IPS-18a (cell line): Measurements from ENCODE around the gene TNC.

ENCODE experiments used
- H3K27ac ChIP-seq: one replicate; pipeline ENCODE4 v1.5.1; 2013; ENCODE audit warnings: low read length
- H3K27me3 ChIP-seq: one replicate; pipeline ENCODE4 v1.6.1; 2013; ENCODE audit warnings: mild to moderate bottlenecking, low read length; ENCODE audit not compliant: control insufficient read depth, insufficient read depth
- H3K36me3 ChIP-seq: one replicate; pipeline ENCODE4 v1.6.1; 2013; ENCODE audit warnings: low read depth, low read length; ENCODE audit not compliant: control insufficient read depth
- H3K4me1 ChIP-seq: one replicate; pipeline ENCODE4 v1.6.1; 2013; ENCODE audit warnings: low read depth, low read length; ENCODE audit not compliant: control insufficient read depth
- H3K4me3 ChIP-seq: one replicate; pipeline ENCODE4 v1.5.1; 2013; ENCODE audit warnings: low read length
- H3K9ac ChIP-seq: one replicate; pipeline ENCODE4 v1.6.1; 2013; ENCODE audit warnings: mild to moderate bottlenecking, low read length, moderate library complexity
- H3K9me3 ChIP-seq: one replicate; pipeline ENCODE4 v1.6.1; 2013; ENCODE audit warnings: low read depth, low read length; ENCODE audit not compliant: control insufficient read depth

Gene TNC

DNA sequence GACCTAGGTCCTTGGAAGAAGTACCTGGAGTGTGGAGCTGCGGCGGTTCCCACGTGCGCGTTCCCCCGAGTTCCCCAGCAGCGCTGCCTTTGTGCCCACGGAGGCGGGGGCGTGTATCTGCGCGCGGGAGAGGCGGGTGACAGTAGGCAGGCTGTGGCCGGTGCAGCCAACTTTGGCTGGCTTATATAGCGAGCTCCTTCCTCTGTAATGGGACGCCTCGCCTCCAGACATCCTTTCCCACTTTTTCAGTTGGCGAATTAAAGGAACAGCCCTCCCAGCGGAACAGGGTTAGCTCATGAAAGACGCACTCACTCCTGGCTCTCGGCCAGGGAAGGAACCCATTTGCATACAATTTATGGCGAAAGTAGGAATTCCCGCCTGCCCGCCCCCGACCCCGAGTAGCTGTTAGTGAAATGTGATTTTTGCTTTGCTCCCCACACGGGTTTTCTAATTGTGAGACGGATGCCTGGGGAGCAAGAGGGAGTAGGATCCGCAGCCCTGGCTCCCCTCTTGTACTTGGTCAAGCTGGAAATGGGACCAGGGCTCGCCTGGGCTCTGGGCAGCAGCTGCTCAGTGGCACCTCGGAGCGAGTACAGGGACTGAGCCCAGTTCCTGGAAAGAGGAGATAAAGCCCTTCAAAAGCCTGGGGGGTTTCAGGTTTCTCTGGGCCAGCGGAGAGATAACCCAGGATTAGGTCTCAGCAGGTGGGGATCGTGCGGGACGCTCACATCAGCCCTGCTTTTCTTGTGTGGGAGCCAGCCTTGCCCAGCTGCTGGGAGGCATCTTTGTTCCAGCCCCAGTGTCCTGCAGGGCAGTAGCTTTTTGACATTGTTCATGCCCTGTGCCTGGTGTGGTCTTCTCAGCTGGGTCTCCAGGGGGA lies at the start of gene TNC:
Gene TNC, minus strand, starts transcription at position 159 of the 880 bp plus-strand sequence. CDS start 27,139 bp downstream, outside the sequence.
- H3K9ac ChIP-seq: no peak within 1 kb of the TSS
- no peak within 1 kb of the TSS for H3K27ac ChIP-seq

DNA sequence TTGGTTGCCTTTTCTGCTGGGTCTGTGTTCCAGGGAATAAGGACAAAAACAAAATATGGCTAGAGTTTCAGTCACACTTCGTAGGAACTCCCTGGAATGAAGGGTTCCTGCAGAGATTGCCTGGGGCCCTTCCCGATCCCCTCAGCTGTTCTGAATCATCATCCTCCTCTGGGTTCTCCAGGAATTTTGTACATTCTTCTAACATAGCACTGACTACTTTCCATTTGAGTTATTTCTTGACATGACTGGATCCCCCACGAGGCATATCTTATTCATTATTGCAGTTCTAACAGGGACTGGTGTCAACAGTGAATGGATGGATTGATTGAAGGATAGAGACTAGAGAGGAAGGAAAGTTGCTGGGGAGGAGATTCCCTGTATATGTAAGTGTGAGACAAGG lies 49.2 kb upstream of the TNC start:
- peaks cover 24% of the 10 kb centered on the region for H3K4me1 ChIP-seq
- no peaks in the 10 kb centered on the region for H3K9me3 ChIP-seq
- no peaks in the 10 kb centered on the region for H3K36me3 ChIP-seq
- H3K4me3 ChIP-seq: no peak overlapping the region
- H3K27me3 ChIP-seq: no peaks in the 10 kb centered on the region
- H3K9ac ChIP-seq: no peak overlapping the region
- no peak overlapping the region for H3K27ac ChIP-seq

More for the DNA sequence above, at the start of gene TNC:
- Histone ChIP-seq H3K27me3 (peaks cover 67% of the 10 kb centered on the region), H3K4me3 (peak within 1 kb of the TSS; percentile 60), H3K4me1 (peaks cover 22% of the 10 kb centered on the region), H3K36me3 (no peaks in the 10 kb centered on the region), H3K9me3 (no peaks in the 10 kb centered on the region)

DNA sequence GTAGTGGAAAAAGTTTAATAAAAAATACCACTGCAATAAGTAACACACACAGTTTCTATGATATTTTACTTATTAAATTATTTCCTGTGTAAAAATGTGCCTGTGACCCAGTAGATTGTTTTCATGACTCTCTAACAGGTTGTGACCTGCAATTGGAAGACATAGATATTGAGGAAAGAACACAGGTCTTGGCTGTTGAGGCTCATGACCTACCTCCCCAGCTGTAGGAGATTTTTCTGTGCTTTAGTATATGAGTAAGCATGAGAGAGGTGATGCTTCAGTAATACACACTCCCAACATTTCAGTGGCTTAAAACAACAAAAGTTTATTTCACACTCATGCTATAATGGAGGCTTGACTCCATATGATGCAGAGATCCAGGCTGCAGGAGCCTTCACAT lies 47.3 kb upstream of the TNC start:
- H3K9me3 ChIP-seq: no peaks in the 10 kb centered on the region
- H3K4me3 ChIP-seq: no peak overlapping the region
- peaks cover 15% of the 10 kb centered on the region for H3K4me1 ChIP-seq
- no peaks in the 10 kb centered on the region for H3K36me3 ChIP-seq
- H3K27ac ChIP-seq: no peak overlapping the region
- no peaks in the 10 kb centered on the region for H3K27me3 ChIP-seq
- no peak overlapping the region for H3K9ac ChIP-seq

DNA sequence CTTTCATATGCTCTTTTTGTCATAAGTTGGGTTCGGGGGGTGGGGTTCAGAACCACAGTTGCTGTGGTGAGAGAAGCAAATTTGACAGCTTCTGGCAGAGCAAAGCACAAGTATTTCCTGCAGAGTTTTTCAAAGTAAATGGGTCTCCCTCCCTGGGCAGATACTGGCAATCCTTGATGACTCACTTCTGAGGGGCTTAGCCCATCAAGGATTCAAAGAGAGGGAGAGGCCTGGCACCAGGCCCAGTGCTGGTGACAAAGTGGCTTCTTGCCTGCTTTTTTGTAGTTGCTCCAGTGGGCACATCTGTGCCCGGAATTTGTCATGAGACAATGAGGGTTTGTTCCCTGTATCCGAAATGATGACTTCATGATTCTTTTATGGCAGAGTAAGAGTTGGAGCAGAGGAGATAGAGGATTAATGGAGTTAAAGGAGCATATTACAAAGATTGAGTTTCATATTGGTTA lies 46.6 kb upstream of the TNC start:
- Histone ChIP-seq H3K27me3 (no peaks in the 10 kb centered on the region), H3K9me3 (no peaks in the 10 kb centered on the region), H3K27ac (no peak overlapping the region), H3K9ac (no peak overlapping the region), H3K4me1 (peaks cover 8% of the 10 kb centered on the region), H3K36me3 (no peaks in the 10 kb centered on the region), H3K4me3 (no peak overlapping the region)

DNA sequence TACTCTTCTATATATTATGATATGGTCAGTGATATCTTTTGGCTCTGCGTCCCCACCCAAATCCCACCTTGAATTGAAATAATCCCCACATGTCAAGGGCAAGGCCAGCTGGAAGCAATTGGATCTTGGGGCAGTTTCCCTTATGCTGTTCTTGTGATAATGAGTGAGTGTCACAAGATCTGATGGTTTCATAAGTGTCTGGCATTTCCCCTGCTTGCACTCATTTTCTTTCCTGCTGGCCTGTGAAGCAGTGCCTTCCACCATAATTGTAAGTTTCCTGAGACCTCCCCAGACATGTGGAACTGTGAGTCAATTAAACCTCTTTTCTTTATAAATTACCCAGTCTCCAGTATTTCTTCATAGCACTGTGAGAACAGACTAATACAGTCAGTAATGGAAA lies 45.0 kb upstream of the TNC start:
- H3K27ac ChIP-seq: no peak overlapping the region
- H3K9ac ChIP-seq: no peak overlapping the region
- no peak overlapping the region for H3K4me3 ChIP-seq
- H3K4me1 ChIP-seq: peaks cover 8% of the 10 kb centered on the region
- no peaks in the 10 kb centered on the region for H3K27me3 ChIP-seq
- H3K9me3 ChIP-seq: no peaks in the 10 kb centered on the region
- H3K36me3 ChIP-seq: no peaks in the 10 kb centered on the region

DNA sequence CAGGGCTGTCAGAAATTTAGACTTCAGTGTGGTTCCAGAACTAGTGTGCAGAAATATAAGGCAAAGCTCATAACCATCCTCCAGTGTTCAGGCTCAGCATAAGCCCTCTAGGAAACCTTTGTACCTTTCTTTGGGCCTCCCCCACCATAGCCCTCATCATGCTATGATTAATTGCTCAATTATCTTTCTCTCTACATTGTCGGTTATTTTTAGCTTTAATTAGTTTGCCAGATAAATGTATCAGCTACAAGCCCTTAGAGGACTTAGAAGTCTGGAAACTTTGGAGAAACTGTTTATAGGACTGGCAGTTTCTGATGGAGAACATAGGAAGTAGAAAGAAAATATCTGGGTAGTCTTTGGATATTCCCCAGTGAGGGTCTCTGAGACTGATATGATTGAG lies 43.5 kb upstream of the TNC start:
- H3K27me3 ChIP-seq: no peaks in the 10 kb centered on the region
- H3K4me1 ChIP-seq: peaks cover 8% of the 10 kb centered on the region
- H3K4me3 ChIP-seq: no peak overlapping the region
- no peaks in the 10 kb centered on the region for H3K36me3 ChIP-seq
- H3K9me3 ChIP-seq: no peaks in the 10 kb centered on the region
- no peak overlapping the region for H3K9ac ChIP-seq
- no peak overlapping the region for H3K27ac ChIP-seq

DNA sequence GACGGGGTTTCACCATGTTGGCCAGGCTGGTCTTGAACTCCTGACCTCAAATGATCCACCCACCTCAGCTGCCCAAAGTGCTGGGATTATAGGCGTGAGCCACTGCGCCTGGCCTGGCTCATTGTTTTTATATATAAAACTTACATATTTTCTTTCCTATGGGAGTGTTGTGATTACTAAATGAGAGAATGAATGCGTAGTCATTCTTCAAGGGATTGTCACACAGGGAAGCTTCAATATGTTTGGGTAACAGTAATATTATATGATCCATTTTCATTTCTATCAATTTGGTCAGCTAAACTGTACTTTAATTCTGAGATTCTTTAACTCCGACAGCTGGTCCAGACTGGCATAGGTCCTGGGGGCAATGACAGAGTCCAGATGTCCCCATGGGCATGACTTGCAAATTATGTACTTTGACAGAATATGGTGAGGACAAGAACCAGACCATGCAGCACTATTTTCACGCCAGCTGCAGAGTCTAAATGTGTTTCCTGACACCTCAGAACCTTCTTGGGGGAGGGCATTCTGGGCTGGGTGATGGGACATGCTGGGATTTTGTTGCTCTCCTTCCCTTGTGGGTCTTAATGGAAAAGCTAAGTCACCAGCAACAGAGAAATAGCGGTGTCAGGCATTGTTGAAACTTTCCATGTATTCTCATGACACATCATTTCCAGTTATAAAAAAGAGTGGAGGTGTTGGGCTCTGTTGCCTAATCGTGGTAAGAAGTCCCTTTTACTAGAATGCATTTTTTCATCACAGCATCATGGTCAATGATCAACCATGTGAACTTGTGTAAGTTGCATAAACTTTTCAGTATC lies 40.9 kb upstream of the TNC start:
- no peaks in the 10 kb centered on the region for H3K36me3 ChIP-seq
- H3K9ac ChIP-seq: no peak overlapping the region
- no peaks in the 10 kb centered on the region for H3K4me1 ChIP-seq
- H3K27ac ChIP-seq: no peak overlapping the region
- no peak overlapping the region for H3K4me3 ChIP-seq
- no peaks in the 10 kb centered on the region for H3K9me3 ChIP-seq
- no peaks in the 10 kb centered on the region for H3K27me3 ChIP-seq

DNA sequence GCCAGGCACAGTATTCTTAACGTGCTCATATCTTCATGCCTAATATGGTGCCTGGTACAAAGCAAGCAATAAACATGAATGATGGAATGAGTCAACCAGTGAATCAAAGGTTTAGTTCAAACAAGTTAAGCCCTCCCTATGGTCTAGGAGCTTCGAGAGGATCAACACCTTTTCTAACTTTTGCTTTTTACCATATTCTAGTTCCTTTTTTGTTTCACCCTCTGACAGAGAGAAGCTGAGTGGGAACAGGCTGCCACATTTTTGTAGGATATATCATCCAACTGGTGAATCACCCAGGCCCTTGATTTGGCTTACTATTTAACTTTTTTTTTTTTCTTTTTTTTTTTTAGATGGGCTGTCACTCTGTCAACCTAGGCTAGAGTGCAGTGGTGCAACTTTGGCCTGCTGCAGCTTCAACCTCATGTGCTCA lies 39.3 kb upstream of the TNC start:
- no peaks in the 10 kb centered on the region for H3K9me3 ChIP-seq
- H3K36me3 ChIP-seq: no peaks in the 10 kb centered on the region
- H3K9ac ChIP-seq: no peak overlapping the region
- H3K27ac ChIP-seq: no peak overlapping the region
- no peaks in the 10 kb centered on the region for H3K4me1 ChIP-seq
- no peaks in the 10 kb centered on the region for H3K27me3 ChIP-seq
- no peak overlapping the region for H3K4me3 ChIP-seq

DNA sequence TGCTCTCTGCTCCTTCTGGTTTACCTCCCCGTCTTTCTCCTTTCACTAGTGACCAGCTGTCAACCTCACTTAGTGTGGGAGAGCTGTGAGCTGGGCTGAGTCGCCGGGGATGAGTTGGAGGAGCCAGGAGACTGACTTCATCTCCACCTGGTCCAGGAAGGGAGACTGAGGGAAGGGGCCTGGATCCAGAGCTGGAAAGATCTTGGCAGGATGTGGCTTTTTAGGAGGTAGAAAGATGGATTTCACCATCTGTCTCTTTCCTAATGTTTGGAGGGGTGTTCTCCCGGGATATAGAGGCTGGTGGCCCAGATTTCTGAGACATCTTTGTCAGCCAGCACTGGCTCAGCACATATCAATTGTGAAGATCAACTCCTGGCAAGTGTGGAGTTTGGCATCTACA lies 37.1 kb upstream of the TNC start:
- Histone ChIP-seq H3K27me3 (no peaks in the 10 kb centered on the region), H3K4me3 (no peak overlapping the region), H3K9ac (no peak overlapping the region), H3K27ac (no peak overlapping the region), H3K4me1 (no peaks in the 10 kb centered on the region), H3K36me3 (no peaks in the 10 kb centered on the region), H3K9me3 (no peaks in the 10 kb centered on the region)

DNA sequence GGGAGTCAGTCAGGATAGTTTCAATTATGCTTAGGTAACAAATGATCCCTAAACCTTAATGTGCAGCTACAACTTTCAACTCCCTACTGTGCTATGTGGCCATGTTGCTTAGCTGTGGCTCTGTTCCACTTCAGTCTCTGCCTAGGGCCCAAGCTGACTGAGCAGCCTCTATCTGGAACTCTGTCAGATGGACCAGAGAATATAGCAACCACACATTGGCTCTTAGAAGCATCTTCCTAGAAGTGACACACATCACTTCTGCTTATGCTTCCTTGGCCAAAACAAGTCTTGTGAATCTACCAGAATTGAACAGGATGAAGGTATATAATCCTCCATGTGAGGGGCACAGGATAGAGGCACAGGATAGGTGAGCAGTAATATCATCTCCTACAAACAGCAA lies 36.7 kb upstream of the TNC start:
- H3K36me3 ChIP-seq: no peaks in the 10 kb centered on the region
- no peaks in the 10 kb centered on the region for H3K27me3 ChIP-seq
- H3K9ac ChIP-seq: no peak overlapping the region
- no peak overlapping the region for H3K4me3 ChIP-seq
- no peak overlapping the region for H3K27ac ChIP-seq
- H3K4me1 ChIP-seq: no peaks in the 10 kb centered on the region
- H3K9me3 ChIP-seq: no peaks in the 10 kb centered on the region

DNA sequence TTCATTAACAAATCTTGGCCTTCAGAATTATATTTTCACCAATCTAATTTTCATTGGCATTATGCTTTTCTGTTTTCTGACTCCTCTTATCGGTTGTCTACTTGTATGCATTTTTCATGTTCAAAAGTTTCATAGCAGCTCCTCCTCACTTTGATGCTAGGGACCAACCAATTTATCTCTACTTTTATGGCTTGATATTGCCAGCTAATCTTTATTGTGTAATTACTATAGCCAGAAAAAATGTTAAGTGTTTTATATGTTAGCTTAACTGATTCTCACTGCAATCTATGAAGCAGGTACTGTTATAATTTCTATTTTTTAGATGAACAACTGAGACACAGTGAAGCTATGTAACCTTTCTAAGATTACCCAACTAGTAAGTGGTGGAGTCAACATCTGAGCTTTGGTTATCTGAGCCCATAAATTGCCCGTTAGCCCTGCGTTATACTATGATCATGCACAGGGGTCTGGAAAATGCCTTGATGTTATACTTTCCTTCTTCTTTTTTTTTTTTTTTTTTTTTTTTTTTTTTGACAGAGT lies 34.4 kb upstream of the TNC start:
- Histone ChIP-seq H3K9ac (no peak overlapping the region), H3K27me3 (no peaks in the 10 kb centered on the region), H3K9me3 (no peaks in the 10 kb centered on the region), H3K4me3 (no peak overlapping the region), H3K27ac (no peak overlapping the region), H3K36me3 (no peaks in the 10 kb centered on the region), H3K4me1 (no peaks in the 10 kb centered on the region)
